IPS-18a (cell line): ENCODE data around the gene NTRK1.

Experiments
- H3K27ac ChIP-seq: one replicate; pipeline ENCODE4 v1.5.1; 2013; ENCODE audit warnings: low read length
- H3K27me3 ChIP-seq: one replicate; pipeline ENCODE4 v1.6.1; 2013; ENCODE audit warnings: mild to moderate bottlenecking, low read length; ENCODE audit not compliant: control insufficient read depth, insufficient read depth
- H3K36me3 ChIP-seq: one replicate; pipeline ENCODE4 v1.6.1; 2013; ENCODE audit warnings: low read depth, low read length; ENCODE audit not compliant: control insufficient read depth
- H3K4me1 ChIP-seq: one replicate; pipeline ENCODE4 v1.6.1; 2013; ENCODE audit warnings: low read depth, low read length; ENCODE audit not compliant: control insufficient read depth
- H3K4me3 ChIP-seq: one replicate; pipeline ENCODE4 v1.5.1; 2013; ENCODE audit warnings: low read length
- H3K9ac ChIP-seq: one replicate; pipeline ENCODE4 v1.6.1; 2013; ENCODE audit warnings: mild to moderate bottlenecking, low read length, moderate library complexity
- H3K9me3 ChIP-seq: one replicate; pipeline ENCODE4 v1.6.1; 2013; ENCODE audit warnings: low read depth, low read length; ENCODE audit not compliant: control insufficient read depth

The NTRK1 gene

GRCh38 chr1:156822680-156823079 lies 38.0 kb upstream of the NTRK1 start:
- no peak overlapping the region for H3K9ac ChIP-seq
- no peak overlapping the region for H3K27ac ChIP-seq
- H3K4me3 ChIP-seq: no peak overlapping the region
- no peaks in the 10 kb centered on the region for H3K9me3 ChIP-seq
- H3K27me3 ChIP-seq: peaks cover 4% of the 10 kb centered on the region
- no peaks in the 10 kb centered on the region for H3K36me3 ChIP-seq
- H3K4me1 ChIP-seq: no peaks in the 10 kb centered on the region

DNA sequence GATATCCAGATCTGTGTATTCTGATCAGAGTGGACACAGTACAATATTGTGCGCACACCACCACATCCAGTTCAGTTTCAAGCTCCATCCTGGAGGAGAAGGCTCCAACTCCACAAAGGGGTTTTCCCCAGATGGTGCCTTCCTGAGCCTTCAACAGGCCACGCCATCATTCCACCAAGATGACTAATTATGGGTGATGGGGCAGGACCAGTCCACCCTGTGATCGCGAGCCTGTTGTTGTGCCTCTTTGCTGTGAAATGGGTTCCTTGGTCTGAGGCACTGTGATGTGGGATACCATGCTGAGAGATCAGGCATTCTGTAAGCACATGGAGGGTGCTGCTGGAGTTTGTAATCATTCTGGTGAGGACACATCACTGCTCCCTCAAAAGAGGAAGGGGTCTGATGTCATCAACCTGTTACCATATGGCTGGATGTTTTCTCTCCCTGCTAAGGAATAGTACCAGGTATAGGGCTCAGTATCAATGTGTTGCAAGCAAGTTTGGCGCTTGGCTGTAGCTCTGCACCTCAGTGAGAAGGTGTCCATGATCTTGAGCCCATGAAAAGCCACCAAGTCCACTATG lies 37.4 kb upstream of the NTRK1 start:
- Histone ChIP-seq H3K9ac (no peak overlapping the region), H3K27me3 (peaks cover 4% of the 10 kb centered on the region)

GRCh38 chr1:156826630-156827029 lies 34.0 kb upstream of the NTRK1 start:
- Histone ChIP-seq H3K9me3 (no peaks in the 10 kb centered on the region), H3K4me3 (no peak overlapping the region), H3K27ac (no peak overlapping the region), H3K27me3 (peaks cover 2% of the 10 kb centered on the region), H3K36me3 (no peaks in the 10 kb centered on the region), H3K9ac (no peak overlapping the region), H3K4me1 (no peaks in the 10 kb centered on the region)

More for the DNA sequence above, 37.4 kb upstream of the NTRK1 start:
- no peak overlapping the region for H3K4me3 ChIP-seq
- no peaks in the 10 kb centered on the region for H3K4me1 ChIP-seq
- no peaks in the 10 kb centered on the region for H3K36me3 ChIP-seq
- no peaks in the 10 kb centered on the region for H3K9me3 ChIP-seq
- no peak overlapping the region for H3K27ac ChIP-seq

GRCh38 chr1:156828400-156829124 lies 32.1 kb upstream of the NTRK1 start:
- no peak overlapping the region for H3K27ac ChIP-seq
- no peaks in the 10 kb centered on the region for H3K9me3 ChIP-seq
- no peaks in the 10 kb centered on the region for H3K36me3 ChIP-seq
- H3K4me1 ChIP-seq: no peaks in the 10 kb centered on the region
- H3K9ac ChIP-seq: no peak overlapping the region
- H3K4me3 ChIP-seq: no peak overlapping the region
- peaks cover 4% of the 10 kb centered on the region for H3K27me3 ChIP-seq

DNA sequence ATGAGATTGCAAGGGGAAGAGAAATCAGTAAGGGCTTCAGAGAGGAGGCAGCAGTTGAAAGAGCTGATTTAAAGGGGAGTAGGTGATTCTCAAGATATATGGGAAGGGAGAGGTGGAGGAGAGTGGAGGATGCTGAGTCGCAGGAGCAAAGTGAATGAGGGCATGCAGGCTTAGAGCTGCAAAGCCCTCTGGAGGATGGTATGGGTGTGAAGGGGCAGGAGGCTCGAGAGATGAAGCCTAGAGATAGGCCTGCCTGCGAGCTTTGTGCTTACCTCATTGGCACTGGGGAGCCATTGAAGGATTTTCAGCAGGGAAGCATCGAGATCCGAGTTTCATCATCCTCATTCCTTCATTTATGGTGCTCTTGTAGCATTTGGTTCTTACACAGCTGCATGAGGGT lies 28.2 kb upstream of the NTRK1 start:
- Histone ChIP-seq H3K4me3 (no peak overlapping the region), H3K27ac (no peak overlapping the region), H3K27me3 (peaks cover 4% of the 10 kb centered on the region), H3K36me3 (no peaks in the 10 kb centered on the region), H3K9ac (no peak overlapping the region), H3K4me1 (no peaks in the 10 kb centered on the region), H3K9me3 (no peaks in the 10 kb centered on the region)

DNA sequence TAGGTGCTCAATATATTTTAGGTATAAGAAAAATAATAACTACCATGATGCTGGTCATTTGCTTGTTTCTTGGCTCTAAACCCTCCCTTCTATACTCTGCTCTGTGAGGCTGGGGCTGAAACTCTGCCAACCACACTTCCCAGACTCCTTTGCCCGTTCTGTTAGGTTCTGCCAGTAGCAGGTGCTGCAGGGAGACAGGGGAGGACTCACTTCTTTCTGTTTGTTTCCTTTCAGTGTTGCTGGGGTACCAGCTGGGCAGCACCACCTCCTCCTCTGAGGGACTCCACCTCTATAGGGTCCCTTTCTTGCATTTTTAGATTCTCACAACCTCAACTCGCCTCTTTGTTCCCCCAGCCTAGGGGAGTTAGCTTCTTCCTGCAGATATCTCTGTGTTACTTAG lies 27.1 kb upstream of the NTRK1 start:
- H3K9me3 ChIP-seq: no peaks in the 10 kb centered on the region
- H3K27me3 ChIP-seq: peaks cover 4% of the 10 kb centered on the region
- H3K4me3 ChIP-seq: no peak overlapping the region
- no peak overlapping the region for H3K9ac ChIP-seq
- no peaks in the 10 kb centered on the region for H3K36me3 ChIP-seq
- no peaks in the 10 kb centered on the region for H3K4me1 ChIP-seq
- H3K27ac ChIP-seq: no peak overlapping the region

GRCh38 chr1:156834322-156834721 lies 26.3 kb upstream of the NTRK1 start:
- Histone ChIP-seq H3K36me3 (no peaks in the 10 kb centered on the region), H3K9me3 (no peaks in the 10 kb centered on the region), H3K27me3 (peaks cover 4% of the 10 kb centered on the region)

GRCh38 chr1:156836041-156836654 lies 24.5 kb upstream of the NTRK1 start:
- no peak overlapping the region for H3K9ac ChIP-seq
- H3K36me3 ChIP-seq: no peaks in the 10 kb centered on the region
- H3K27ac ChIP-seq: no peak overlapping the region
- no peaks in the 10 kb centered on the region for H3K9me3 ChIP-seq
- no peaks in the 10 kb centered on the region for H3K4me1 ChIP-seq
- peaks cover 4% of the 10 kb centered on the region for H3K27me3 ChIP-seq
- no peak overlapping the region for H3K4me3 ChIP-seq

More at GRCh38 chr1:156834322-156834721, 26.3 kb upstream of the NTRK1 start:
- Histone ChIP-seq H3K4me1 (no peaks in the 10 kb centered on the region), H3K4me3 (no peak overlapping the region), H3K9ac (no peak overlapping the region), H3K27ac (no peak overlapping the region)

- no peak overlapping the region for H3K9ac ChIP-seq
- H3K27ac ChIP-seq: no peak overlapping the region
Measured at GRCh38 chr1:156836892-156837291, 23.8 kb upstream of the NTRK1 start.

GRCh38 chr1:156838972-156839371 lies 21.7 kb upstream of the NTRK1 start:
- H3K4me1 ChIP-seq: no peaks in the 10 kb centered on the region
- H3K27ac ChIP-seq: no peak overlapping the region
- peaks cover 16% of the 10 kb centered on the region for H3K27me3 ChIP-seq
- no peaks in the 10 kb centered on the region for H3K36me3 ChIP-seq
- H3K9ac ChIP-seq: no peak overlapping the region
- no peak overlapping the region for H3K4me3 ChIP-seq
- H3K9me3 ChIP-seq: no peaks in the 10 kb centered on the region

More at GRCh38 chr1:156836892-156837291, 23.8 kb upstream of the NTRK1 start:
- Histone ChIP-seq H3K4me3 (no peak overlapping the region), H3K4me1 (no peaks in the 10 kb centered on the region), H3K27me3 (no peaks in the 10 kb centered on the region), H3K36me3 (no peaks in the 10 kb centered on the region), H3K9me3 (no peaks in the 10 kb centered on the region)

DNA sequence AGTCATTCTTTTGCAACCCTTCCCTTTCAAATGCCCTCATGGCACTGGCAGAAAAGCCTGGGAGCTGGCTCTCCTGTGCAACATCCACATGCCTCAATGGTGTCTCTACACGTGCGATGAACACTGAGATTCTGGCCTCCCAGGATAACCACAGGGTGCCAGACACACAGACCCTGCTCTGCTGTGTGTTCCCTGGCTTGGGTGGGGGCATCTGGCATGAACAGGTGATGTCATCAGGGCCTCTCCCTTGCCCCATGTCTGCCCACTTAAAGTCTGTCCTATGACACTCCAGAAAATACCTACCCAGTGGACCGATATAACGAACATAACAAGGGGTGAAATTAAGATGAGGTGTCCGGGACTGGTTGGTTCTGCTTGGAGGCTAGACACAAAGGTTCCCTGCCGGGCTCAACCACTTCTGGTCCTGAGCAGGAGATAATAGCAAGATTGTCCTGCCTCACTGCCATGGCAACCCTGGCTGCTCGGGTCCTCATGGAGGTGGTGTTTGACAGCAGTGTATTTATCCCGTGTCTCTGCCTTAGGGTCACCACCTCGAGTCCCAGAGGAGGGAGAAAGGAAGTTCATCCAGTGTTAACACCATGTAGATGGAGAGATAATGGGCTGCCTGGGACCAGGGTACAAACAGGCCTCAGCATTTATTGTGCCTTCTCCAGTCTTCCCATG lies 21.1 kb upstream of the NTRK1 start:
- H3K36me3 ChIP-seq: no peaks in the 10 kb centered on the region
- no peak overlapping the region for H3K27ac ChIP-seq
- no peaks in the 10 kb centered on the region for H3K4me1 ChIP-seq
- no peak overlapping the region for H3K4me3 ChIP-seq
- H3K9ac ChIP-seq: no peak overlapping the region
- no peaks in the 10 kb centered on the region for H3K9me3 ChIP-seq
- peaks cover 22% of the 10 kb centered on the region for H3K27me3 ChIP-seq
